ENCODE data around the gene WNT4.

- TF ChIP-seq POLR2A (IDR thresholded peaks at IDR 0.05) (no peak), CTCF (IDR thresholded peaks at IDR 0.05) (no peak)
These were observed 1.2 kb downstream of the WNT4 start for GRCh38 chr1:22141554-22142314.
